CD4-positive, alpha-beta T cell treated with Interleukin-4 for 4 hours (primary cell): ENCODE measurements around the gene BNC1.
"Not testable (repeated sequence)": the region's sequence is repeated elsewhere in the genome, so short reads cannot be mapped to it uniquely, and the experiment has no call there.

Experiments used
- DNase-seq: peaks from one replicate; pipeline ENCODE4 v3.0.0-alpha.2; 2020

BNC1 gene

GRCh38 chr15:83290236-83290635 is 5.8 kb upstream of the BNC1 start:
- no peak for DNase-seq

- DNase-seq = no peak
Observed at GRCh38 chr15:83289160-83289559, 4.7 kb upstream of the BNC1 start.

- DNase-seq = no peak
Observed at GRCh38 chr15:83288381-83288801, 3.9 kb upstream of the BNC1 start.

GRCh38 chr15:83287541-83288027 is 3.1 kb upstream of the BNC1 start:
- no peak for DNase-seq

- DNase-seq = no peak
Observed at GRCh38 chr15:83285979-83286553, 1.6 kb upstream of the BNC1 start.

GRCh38 chr15:83285284-83285978 is 967 bp upstream of the BNC1 start:
- no peak for DNase-seq

- no peak for DNase-seq
Observed at GRCh38 chr15:83283813-83284558, 478 bp downstream of the BNC1 start.

GRCh38 chr15:83283138-83283812 is 1.2 kb downstream of the BNC1 start:
- DNase-seq = no peak

- DNase-seq = no peak
Observed at GRCh38 chr15:83282776-83283137, 1.7 kb downstream of the BNC1 start.

- no peak for DNase-seq
Observed at GRCh38 chr15:83282141-83282540, 2.3 kb downstream of the BNC1 start.

- DNase-seq = no peak
Observed at GRCh38 chr15:83278191-83278590, 6.3 kb downstream of the BNC1 start.

GRCh38 chr15:83276661-83277060 is 7.8 kb downstream of the BNC1 start:
- no peak for DNase-seq

GRCh38 chr15:83275412-83275811 is 9.1 kb downstream of the BNC1 start:
- no peak for DNase-seq

- no peak for DNase-seq
Observed at GRCh38 chr15:83270176-83270575, 14.3 kb downstream of the BNC1 start.

GRCh38 chr15:83268147-83268546 is 16.3 kb downstream of the BNC1 start:
- DNase-seq = no peak

GRCh38 chr15:83262594-83263315 is 21.7 kb downstream of the BNC1 start:
- DNase-seq = no peak

- not testable (repeated sequence) for DNase-seq
Observed at GRCh38 chr15:83262181-83262580, 22.3 kb downstream of the BNC1 start.

GRCh38 chr15:83250781-83251180 is 33.7 kb downstream of the BNC1 start:
- no peak for DNase-seq

- DNase-seq = no peak
Observed at GRCh38 chr15:83249030-83249343, 35.5 kb downstream of the BNC1 start.

GRCh38 chr15:83248151-83249029 is 36.1 kb downstream of the BNC1 start:
- DNase-seq = peak; percentile 60

GRCh38 chr15:83243634-83244033 is 40.8 kb downstream of the BNC1 start:
- DNase-seq = no peak

- no peak for DNase-seq
Observed at GRCh38 chr15:83230242-83230641, 54.2 kb downstream of the BNC1 start.
